ENCODE measurements around the gene AOAH. TPM values are rescaled to one million over a fixed set of nuclear protein-coding genes. Genes with fewer than 3 reads are reported as not detected.

AOAH gene
- total and polyA plus RNA-seq, 9 of the 15 experiments (the other 6 are each of a cell fraction or from before 2014, with no cell fraction given) = not detected

DNA sequence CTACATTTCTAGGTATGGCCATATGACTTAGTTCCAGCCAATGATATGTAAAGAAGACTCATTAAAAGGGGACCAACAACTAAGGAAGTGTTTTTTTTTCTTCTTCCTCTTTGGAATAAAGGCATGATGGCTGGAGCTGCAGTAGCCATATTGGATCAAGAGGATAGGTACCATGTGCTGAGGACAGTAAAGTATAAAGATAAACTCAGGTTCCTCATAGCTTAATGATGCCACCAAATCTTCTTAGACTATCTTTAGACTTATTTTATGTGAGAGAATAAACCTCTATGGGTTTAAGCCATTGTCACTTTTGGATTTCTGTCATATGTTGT is 249.3 kb downstream of the AOAH start:
- ATAC-seq (no peak), FAIRE-seq (no peak), DNase-seq (ENCODE audit: extremely low read depth in 1 of 4, low spot score in 3 of 4) (no peak)
- intact Hi-C loops (cut with micrococcal nuclease) (no loop called here), in situ Hi-C loops (cut with MboI) (loop anchor here (10.0 kb wide), 1 partner anchor 730 kb away; no protein-coding TSS in a partner anchor)
- no peak overlapping the region for H3K4me3 ChIP-seq
- no peaks in the 10 kb centered on the region for H3K9me1 ChIP-seq (ENCODE audit: control insufficient read depth, insufficient read depth, low read length)
- H3K27me3 ChIP-seq (ENCODE audit: control insufficient read depth in 2 of 2, insufficient read depth in 2 of 2, low read length in 2 of 2) = no peaks in the 10 kb centered on the region; a peak in 1 of 5 replicates
- peaks cover 8 to 12% of the 10 kb centered on the region in 2 experiments; a peak in 3 of 5 replicates for H3K4me1 ChIP-seq (replicated peaks in 1 of 2; ENCODE audit: control insufficient read depth in 2 of 2, insufficient read depth in 2 of 2, low read length in 2 of 2)
- no peak overlapping the region for H3K9ac ChIP-seq (ENCODE audit: insufficient read depth in 1 of 2, low read depth in 2 of 2, low read length in 2 of 2)
- 0 out of 2 replicates have a peak, but pooled peaks cover 10% of the 10 kb centered on the region for H4K20me1 ChIP-seq (replicated peaks; ENCODE audit: control insufficient read depth, insufficient read depth, low read length)
- TF ChIP-seq EP400 (IDR thresholded peaks at IDR 0.05) = no peak
- TF ChIP-seq BCOR (IDR thresholded peaks at IDR 0.05) = 0 out of 2 replicates have a peak, but pooled peaks have one; percentile 17
- TF ChIP-seq RBM25 (IDR thresholded peaks at IDR 0.05; ENCODE audit: low read depth, low read length, severe bottlenecking) = peak; percentile 95
- POLR2A ChIA-PET = interaction anchor here (0.8 to 1.4 kb wide), 2 partner anchors 61 to 196 kb away, joined by 3 to 4 read pairs; no protein-coding TSS in a partner anchor
- CTCF ChIA-PET (ENCODE audit: low intra/inter-chr PET ratio) = interaction anchor here (2.2 kb wide), 1 partner anchor 706 kb away, joined by 14 read pairs; no protein-coding TSS in a partner anchor
- H3K27ac ChIP-seq (ENCODE audit: extremely low read depth, low read depth, low read length) = peak overlapping the region; percentile 9; the same call in 1 of the 3 replicates
- no peaks in the 10 kb centered on the region for H3K9me3 ChIP-seq (replicated peaks; ENCODE audit: control insufficient read depth, insufficient read depth, low read depth, low read length)
- H3K4me2 ChIP-seq (ENCODE audit: insufficient read depth, low read length) = 0 out of 2 replicates have a peak overlapping the region, but pooled peaks have one; percentile 15
- H3K79me2 ChIP-seq (ENCODE audit: control insufficient read depth, insufficient read depth, low read length) = no peaks in the 10 kb centered on the region
- H3K36me3 ChIP-seq (ENCODE audit: control insufficient read depth, insufficient read depth, low read length) = no peaks in the 10 kb centered on the region
- H2AFZ ChIP-seq (ENCODE audit: low read depth, low read length) = no peak overlapping the region
- BruUV-seq (replicated peaks) = no TSS peak

GRCh38 chr7:36474283-36475010 is 249.8 kb downstream of the AOAH start:
- peak overlapping the region; percentile 15; the same call in 1 of the 2 replicates for H3K4me2 ChIP-seq (ENCODE audit: insufficient read depth, low read length)
- ChIA-PET POLR2A (interaction anchor here (0.8 to 1.4 kb wide), 3 partner anchors 60 to 197 kb away, joined by 3 to 4 read pairs (median 4); no protein-coding TSS in a partner anchor), CTCF (ENCODE audit: low intra/inter-chr PET ratio) (interaction anchor here (1.9 to 2.3 kb wide), 3 partner anchors 183 to 707 kb away, joined by 11 to 14 read pairs (median 14); no protein-coding TSS in a partner anchor)
- intact Hi-C loops (cut with micrococcal nuclease) = loop anchor here (5.0 kb wide), 2 partner anchors 157 to 493 kb away; no protein-coding TSS in a partner anchor
- FAIRE-seq = peak; percentile 80
- H3K9me1 ChIP-seq (ENCODE audit: control insufficient read depth, insufficient read depth, low read length) = no peaks in the 10 kb centered on the region
- BruUV-seq (replicated peaks) = no TSS peak
- no peak overlapping the region for H3K9ac ChIP-seq (ENCODE audit: insufficient read depth in 1 of 2, low read depth in 2 of 2, low read length in 2 of 2)
- no peaks in the 10 kb centered on the region for H3K9me3 ChIP-seq (replicated peaks; ENCODE audit: control insufficient read depth, insufficient read depth, low read depth, low read length)
- peak; percentile 50 to 67 (median 58) for DNase-seq (ENCODE audit: extremely low read depth in 1 of 4, low spot score in 3 of 4)
- H3K4me1 ChIP-seq (replicated peaks in 1 of 2; ENCODE audit: control insufficient read depth in 2 of 2, insufficient read depth in 2 of 2, low read length in 2 of 2) = peaks cover 8 to 12% of the 10 kb centered on the region in 2 experiments; a peak in 3 of 5 replicates
- H4K20me1 ChIP-seq (replicated peaks; ENCODE audit: control insufficient read depth, insufficient read depth, low read length) = 0 out of 2 replicates have a peak, but pooled peaks cover 10% of the 10 kb centered on the region
- in situ Hi-C loops (cut with MboI) = loop anchor here (5.0 to 10.0 kb wide), 2 partner anchors 198 to 730 kb away; no protein-coding TSS in a partner anchor
- peak; percentile 70 for ATAC-seq
- H3K4me3 ChIP-seq = no peak overlapping the region
- no peaks in the 10 kb centered on the region for H3K36me3 ChIP-seq (ENCODE audit: control insufficient read depth, insufficient read depth, low read length)
- 0% methylated on average over 6 of the region's 6 CpGs for WGBS (ENCODE audit: insufficient coverage, low coverage, missing lambda C conversion rate)
- H3K27ac ChIP-seq (ENCODE audit: extremely low read depth, low read depth, low read length) = peak overlapping the region; percentile 9; the same call in 2 of the 3 replicates
- no peaks in the 10 kb centered on the region; a peak in 1 of 5 replicates for H3K27me3 ChIP-seq (ENCODE audit: control insufficient read depth in 2 of 2, insufficient read depth in 2 of 2, low read length in 2 of 2)
- peak overlapping the region; percentile 27; the same call in 1 of the 2 replicates for H2AFZ ChIP-seq (ENCODE audit: low read depth, low read length)
- H3K79me2 ChIP-seq (ENCODE audit: control insufficient read depth, insufficient read depth, low read length) = no peaks in the 10 kb centered on the region
- peak; percentile 51; the same call in 1 of the 2 replicates for TF ChIP-seq GABPB1 (CRISPR knock-in tag; IDR thresholded peaks at IDR 0.05)
- peak; percentile 67 for TF ChIP-seq SOX6 (IDR thresholded peaks at IDR 0.05)
- peak; percentile 44; the same call in 1 of the 2 replicates for TF ChIP-seq ZKSCAN8 (CRISPR knock-in tag; IDR thresholded peaks at IDR 0.05)
- no peak for TF ChIP-seq CBX1 (IDR thresholded peaks at IDR 0.05; ENCODE audit: low read depth)
- TF ChIP-seq, protein P1, sequence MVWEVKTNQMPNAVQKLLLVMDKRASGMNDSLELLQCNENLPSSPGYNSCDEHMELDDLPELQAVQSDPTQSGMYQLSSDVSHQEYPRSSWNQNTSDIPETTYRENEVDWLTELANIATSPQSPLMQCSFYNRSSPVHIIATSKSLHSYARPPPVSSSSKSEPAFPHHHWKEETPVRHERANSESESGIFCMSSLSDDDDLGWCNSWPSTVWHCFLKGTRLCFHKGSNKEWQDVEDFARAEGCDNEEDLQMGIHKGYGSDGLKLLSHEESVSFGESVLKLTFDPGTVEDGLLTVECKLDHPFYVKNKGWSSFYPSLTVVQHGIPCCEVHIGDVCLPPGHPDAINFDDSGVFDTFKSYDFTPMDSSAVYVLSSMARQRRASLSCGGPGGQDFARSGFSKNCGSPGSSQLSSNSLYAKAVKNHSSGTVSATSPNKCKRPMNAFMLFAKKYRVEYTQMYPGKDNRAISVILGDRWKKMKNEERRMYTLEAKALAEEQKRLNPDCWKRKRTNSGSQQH (CRISPR knock-in tag; IDR thresholded peaks at IDR 0.05) = 0 out of 2 replicates have a peak, but pooled peaks have one; percentile 51
- TF ChIP-seq CBFA2T2 (conservative IDR thresholded peaks at IDR 0.05) = peak; percentile 64
- TF ChIP-seq FOXM1 (IDR thresholded peaks at IDR 0.05; ENCODE audit: low read depth) = 0 out of 2 replicates have a peak, but pooled peaks have one; percentile 20
- no peak for TF ChIP-seq FOXM1 (CRISPR knock-in tag; IDR thresholded peaks at IDR 0.05; ENCODE audit: low read depth)
- TF ChIP-seq, protein P2, sequence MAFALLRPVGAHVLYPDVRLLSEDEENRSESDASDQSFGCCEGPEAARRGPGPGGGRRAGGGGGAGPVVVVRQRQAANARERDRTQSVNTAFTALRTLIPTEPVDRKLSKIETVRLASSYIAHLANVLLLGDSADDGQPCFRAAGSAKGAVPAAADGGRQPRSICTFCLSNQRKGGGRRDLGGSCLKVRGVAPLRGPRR (CRISPR knock-in tag; IDR thresholded peaks at IDR 0.05) = no peak
- TF ChIP-seq EP300 (IDR thresholded peaks at IDR 0.05; ENCODE audit: low read length) = peak; percentile 60; the same call in 1 of the 2 replicates
